HG03460 (cell line): ENCODE measurements around the gene PRELID2.
"Not testable (repeated sequence)": the region's sequence is repeated elsewhere in the genome, so short reads cannot be mapped to it uniquely, and the experiment has no call there.

Experiments
- ATAC-seq: cut with Tn5 transposase; IDR thresholded peaks from one replicate; pipeline ENCODE4 v1.9.1; 2021; ENCODE audit not compliant: unreplicated experiment

PRELID2 gene

GRCh38 chr5:145834917-145835847 is at the start of gene PRELID2:
Gene PRELID2, minus strand, starts transcription at chr5:145835342. Its CDS starts 91 bp downstream, at chr5:145835251.
- peak; percentile 88 for ATAC-seq

- no peak for ATAC-seq
Observed at GRCh38 chr5:145874765-145875164, 39.6 kb upstream of the PRELID2 start.

DNA sequence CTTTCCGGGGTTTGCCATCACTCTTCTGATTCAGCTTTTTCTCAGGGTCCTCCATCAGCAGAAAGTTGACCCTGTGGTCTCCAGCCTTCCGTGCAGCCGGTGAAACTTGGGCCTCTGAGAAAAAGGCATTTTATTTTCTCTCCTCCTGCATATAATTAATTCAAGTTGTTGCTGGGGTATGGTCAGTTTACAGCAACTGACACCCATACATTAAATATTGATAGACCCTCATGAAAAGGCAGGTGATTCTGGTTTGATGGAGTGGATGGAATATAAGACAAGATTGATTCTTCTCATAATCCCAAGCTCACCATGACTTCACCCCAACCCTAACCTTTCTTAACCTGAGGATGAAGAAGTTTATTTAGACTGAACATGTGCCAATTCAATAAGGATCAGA is 37.8 kb upstream of the PRELID2 start, which contains the start of gene GRXCR2:
Gene GRXCR2, minus strand, starts transcription at position 101 of the 400 bp plus-strand sequence. Its CDS starts 46 bp downstream, at position 55.
- ATAC-seq = no peak

DNA sequence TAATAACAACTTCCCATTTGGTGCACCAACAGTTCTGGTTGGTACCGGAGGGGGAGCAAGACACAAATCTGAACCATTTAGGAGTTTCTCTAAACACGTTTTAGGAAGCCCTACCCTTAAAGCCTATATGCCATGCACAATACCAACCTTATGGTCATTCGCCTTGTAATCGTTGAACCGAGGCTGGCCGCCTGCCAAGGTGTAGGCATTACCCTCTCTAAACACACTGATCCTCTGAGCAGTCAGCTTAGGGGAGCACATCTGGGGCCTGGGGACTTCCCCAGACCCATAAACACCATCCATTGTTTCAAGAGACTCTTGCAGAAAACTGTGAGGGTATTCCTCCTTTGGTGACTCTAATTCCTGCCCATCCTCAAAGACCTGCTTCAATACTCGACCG is 37.3 kb upstream of the PRELID2 start:
- no peak for ATAC-seq

DNA sequence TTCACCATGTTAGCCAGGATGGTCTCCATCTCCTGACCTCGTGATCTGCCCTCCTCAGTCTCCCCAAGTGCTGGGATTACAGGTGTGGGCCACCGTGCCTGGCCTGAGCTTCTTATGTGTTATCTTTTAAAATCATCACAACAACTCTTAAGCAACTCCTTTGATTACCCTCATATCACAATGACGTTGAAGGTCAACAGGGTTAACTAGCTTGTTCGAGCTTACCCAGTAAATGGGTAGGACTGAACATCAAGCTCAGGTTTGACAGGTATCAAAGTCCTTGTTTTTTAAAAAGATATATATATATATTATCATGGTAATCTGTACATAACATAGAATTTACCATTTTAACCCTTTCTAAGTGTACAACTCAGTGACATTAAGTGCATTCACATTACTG is 34.6 kb upstream of the PRELID2 start:
- ATAC-seq = no peak

DNA sequence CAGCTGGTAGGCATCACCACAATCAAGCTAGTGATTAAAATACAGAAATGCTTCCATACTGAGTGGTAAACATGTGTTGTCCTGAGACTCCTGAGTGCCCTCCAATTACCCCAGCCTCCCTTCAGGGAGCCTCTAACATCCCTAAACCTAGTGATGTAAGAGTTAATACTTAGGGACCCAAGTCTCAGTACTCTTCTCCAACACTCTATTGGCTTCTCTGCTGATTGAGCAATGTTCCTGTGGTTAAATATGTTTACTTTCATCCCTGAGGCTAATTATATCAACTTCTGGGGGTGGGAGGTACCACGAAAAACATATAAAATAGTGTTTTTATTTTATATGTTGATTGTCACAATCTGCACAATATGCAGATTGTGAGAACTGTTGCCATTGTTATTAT is 32.7 kb upstream of the PRELID2 start:
- ATAC-seq = no peak

DNA sequence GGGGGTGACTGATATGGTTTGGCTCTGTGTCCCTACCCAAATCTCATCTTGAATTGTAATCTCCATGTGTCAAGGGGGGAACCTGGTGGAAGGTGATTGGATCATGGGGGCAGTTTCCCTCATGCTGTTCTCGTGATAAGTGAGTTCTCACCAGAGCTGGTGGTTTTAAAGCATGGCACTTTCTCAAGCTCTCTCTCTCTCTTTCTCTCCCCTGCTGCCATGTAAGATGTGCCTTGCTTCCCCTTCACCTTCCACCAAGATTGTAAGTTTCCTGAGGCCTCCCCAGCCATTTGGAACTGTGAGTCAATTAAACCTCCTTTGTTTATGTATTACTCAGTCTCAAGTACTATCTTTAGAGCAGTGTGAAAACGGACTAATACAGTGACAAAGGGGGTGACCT is 29.3 kb upstream of the PRELID2 start:
- not testable (repeated sequence) for ATAC-seq

DNA sequence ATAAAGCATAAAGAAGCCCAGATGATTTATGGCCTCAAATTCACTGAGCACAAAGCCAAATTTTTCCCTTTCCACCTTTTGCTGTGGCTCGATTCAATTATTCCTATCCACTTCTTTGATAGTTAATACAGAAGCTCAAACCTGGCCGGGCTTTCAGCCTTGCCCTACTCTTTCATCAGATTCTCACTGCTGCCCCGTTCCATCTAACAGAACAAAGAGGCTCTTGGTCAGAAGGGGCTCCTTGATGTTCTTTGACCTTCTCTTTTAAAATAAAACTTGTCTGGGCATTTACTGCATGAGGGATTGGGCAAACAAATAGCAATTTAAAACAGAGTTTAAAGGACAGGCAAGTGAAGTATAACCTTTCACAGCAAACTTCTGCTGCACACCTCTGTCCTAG is 27.9 kb upstream of the PRELID2 start:
- ATAC-seq = no peak

GRCh38 chr5:145859897-145860296 is 24.8 kb upstream of the PRELID2 start:
- ATAC-seq = no peak

GRCh38 chr5:145859453-145859852 is 24.3 kb upstream of the PRELID2 start:
- no peak for ATAC-seq

- no peak for ATAC-seq
Observed at GRCh38 chr5:145858959-145859358, 23.8 kb upstream of the PRELID2 start.

- no peak for ATAC-seq
Observed at GRCh38 chr5:145856285-145856818, 21.2 kb upstream of the PRELID2 start.

DNA sequence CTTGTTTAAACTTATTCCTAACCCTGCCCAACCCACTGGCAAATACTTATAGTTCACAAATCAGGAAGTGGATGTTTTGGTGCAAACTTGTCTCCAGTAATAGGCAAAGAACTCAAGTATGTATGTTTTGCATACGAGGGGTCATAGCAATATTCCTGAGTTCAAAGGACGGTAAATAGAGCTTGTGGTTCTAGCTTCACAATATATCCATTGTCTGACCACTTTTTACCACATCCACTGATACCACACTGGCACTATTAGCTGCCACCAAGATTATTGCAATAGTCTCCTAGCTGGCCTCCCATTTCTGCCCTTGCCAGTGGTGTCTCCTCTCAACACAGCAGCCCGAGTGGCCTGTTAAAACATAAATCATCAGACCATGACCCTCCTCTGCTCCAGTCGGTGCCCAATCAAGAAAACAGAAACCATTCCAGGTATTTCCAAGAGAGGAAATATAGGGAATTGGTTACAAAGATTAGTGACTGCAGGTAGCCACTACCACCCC is 20.7 kb upstream of the PRELID2 start:
- no peak for ATAC-seq

- no peak for ATAC-seq
Observed at GRCh38 chr5:145854651-145855258, 19.6 kb upstream of the PRELID2 start.

- ATAC-seq = no peak
Observed at GRCh38 chr5:145853781-145854376, 18.7 kb upstream of the PRELID2 start.

- no peak for ATAC-seq
Observed at GRCh38 chr5:145852990-145853389, 17.8 kb upstream of the PRELID2 start.

- ATAC-seq = no peak
Observed at GRCh38 chr5:145848854-145849253, 13.7 kb upstream of the PRELID2 start.

- ATAC-seq = no peak
Observed at GRCh38 chr5:145847499-145848497, 12.7 kb upstream of the PRELID2 start.

DNA sequence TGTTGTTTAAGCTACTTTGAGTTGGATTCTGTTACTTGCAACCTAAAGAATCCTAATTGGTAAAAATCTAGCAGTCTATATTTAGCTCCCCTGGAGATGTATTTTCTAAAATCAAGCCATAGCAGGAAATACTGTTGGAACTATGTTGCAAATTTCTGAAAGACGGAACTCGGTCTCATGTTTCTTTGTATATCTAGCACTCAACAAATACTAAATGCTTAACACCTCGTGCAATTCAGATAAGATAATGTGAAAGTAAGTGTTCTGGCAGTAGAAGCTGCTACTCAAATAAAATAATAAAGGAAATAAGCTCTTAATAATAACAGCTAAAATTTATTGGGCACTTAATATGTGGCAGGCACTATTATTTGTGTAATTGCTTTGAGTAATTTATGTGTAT is 10.9 kb upstream of the PRELID2 start:
- ATAC-seq = no peak

GRCh38 chr5:145841299-145841698 is 6.2 kb upstream of the PRELID2 start:
- no peak for ATAC-seq
